ENCODE results near the gene GDPD3. TPM values are rescaled to one million over a fixed set of nuclear protein-coding genes. Genes with fewer than 3 reads are reported as not detected.

GDPD3 gene
- total RNA-seq, 1 experiment from 2014 or later, result 2.1 TPM

- no peaks in the 10 kb centered on the region for H4K20me1 ChIP-seq (ENCODE audit: insufficient read depth, low read depth, low read length)
- H3K79me2 ChIP-seq (ENCODE audit: low read length), result peaks cover 3% of the 10 kb centered on the region; the same call in 1 of the 2 replicates
- peaks cover 12% of the 10 kb centered on the region; the same call in 1 of the 2 replicates for H3K9me3 ChIP-seq (ENCODE audit: low read length)
- H3K9me2 ChIP-seq (replicated peaks; ENCODE audit: insufficient read depth, low read length), result no peaks in the 10 kb centered on the region
- peak overlapping the region; percentile 84 for H3K9ac ChIP-seq (ENCODE audit: low read length)
- peak overlapping the region; percentile 98 for H3K4me2 ChIP-seq (ENCODE audit: low read depth, low read length, poor library complexity, severe bottlenecking)
- H2AFZ ChIP-seq (ENCODE audit: low read length), result no peak overlapping the region
- DNase-seq, result peak; percentile 52
- H3K27ac ChIP-seq (ENCODE audit: low read length), result peak overlapping the region; percentile 62
- H3K4me1 ChIP-seq (ENCODE audit: low read length), result peaks cover 41% of the 10 kb centered on the region
- H3K27me3 ChIP-seq (ENCODE audit: low read length), result no peaks in the 10 kb centered on the region
- H3K36me3 ChIP-seq (ENCODE audit: insufficient read depth, low read length), result no peaks in the 10 kb centered on the region
- peak overlapping the region; percentile 86 for H3K4me3 ChIP-seq (ENCODE audit: low read length)
Observed at GRCh38 chr16:30095166-30096078, 17.9 kb downstream of the GDPD3 start.

- Histone ChIP-seq H3K36me3 (ENCODE audit: insufficient read depth, low read length) (no peaks in the 10 kb centered on the region), H3K9ac (ENCODE audit: low read length) (peak overlapping the region; percentile 84), H4K20me1 (ENCODE audit: insufficient read depth, low read depth, low read length) (no peaks in the 10 kb centered on the region), H2AFZ (ENCODE audit: low read length) (no peak overlapping the region), H3K27ac (ENCODE audit: low read length) (peak overlapping the region; percentile 62; the same call in 1 of the 2 replicates), H3K4me3 (ENCODE audit: low read length) (peak overlapping the region; percentile 86), H3K9me3 (ENCODE audit: low read length) (peaks cover 12% of the 10 kb centered on the region; the same call in 1 of the 2 replicates), H3K9me2 (replicated peaks; ENCODE audit: insufficient read depth, low read length) (no peaks in the 10 kb centered on the region), H3K79me2 (ENCODE audit: low read length) (peaks cover 3% of the 10 kb centered on the region; the same call in 1 of the 2 replicates), H3K4me2 (ENCODE audit: low read depth, low read length, poor library complexity, severe bottlenecking) (peak overlapping the region; percentile 98), H3K27me3 (ENCODE audit: low read length) (no peaks in the 10 kb centered on the region), H3K4me1 (ENCODE audit: low read length) (peaks cover 45% of the 10 kb centered on the region)
- no peak for DNase-seq
Observed at GRCh38 chr16:30094541-30095165, 18.7 kb downstream of the GDPD3 start.

DNA sequence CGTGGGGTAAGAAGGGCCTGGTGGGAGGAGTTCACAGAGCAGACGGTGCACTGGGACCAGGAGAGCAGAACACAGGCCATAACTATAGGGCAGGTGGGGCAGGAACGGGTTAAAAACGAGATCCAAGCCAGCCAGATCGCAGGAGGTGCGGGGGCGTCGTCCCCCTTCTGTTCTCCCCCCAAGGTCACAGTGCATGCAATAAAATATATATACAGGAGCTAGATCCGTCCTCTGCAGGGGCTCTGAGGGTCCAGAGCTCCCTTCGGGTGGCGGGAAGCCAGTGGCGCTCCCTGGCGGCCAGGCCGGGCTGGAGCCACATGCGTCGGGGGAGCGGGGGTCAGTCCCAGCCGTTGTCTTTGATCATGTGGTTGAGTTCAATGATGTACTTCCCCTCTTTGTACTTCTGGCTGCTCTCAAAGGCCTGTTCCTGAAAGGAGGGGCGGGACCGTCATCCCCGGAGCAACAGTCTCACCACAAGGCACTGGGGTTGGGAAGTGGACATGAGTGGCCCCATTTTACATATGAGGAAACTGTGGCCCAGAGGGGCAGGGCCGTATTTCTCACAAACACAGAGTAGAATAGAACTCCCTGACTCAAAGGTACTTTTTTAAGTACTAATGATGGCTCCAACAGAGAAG is 20.8 kb downstream of the GDPD3 start:
- H3K9ac ChIP-seq (ENCODE audit: low read length), result peak overlapping the region; percentile 85
- H3K36me3 ChIP-seq (ENCODE audit: insufficient read depth, low read length), result no peaks in the 10 kb centered on the region
- no peaks in the 10 kb centered on the region for H3K27me3 ChIP-seq (ENCODE audit: low read length)
- peak overlapping the region; percentile 78 for H3K4me3 ChIP-seq (ENCODE audit: low read length)
- H3K9me2 ChIP-seq (replicated peaks; ENCODE audit: insufficient read depth, low read length), result no peaks in the 10 kb centered on the region
- DNase-seq, result peak; percentile 96
- H3K79me2 ChIP-seq (ENCODE audit: low read length), result peaks cover 3% of the 10 kb centered on the region; the same call in 1 of the 2 replicates
- H3K4me2 ChIP-seq (ENCODE audit: low read depth, low read length, poor library complexity, severe bottlenecking), result peak overlapping the region; percentile 91
- H3K4me1 ChIP-seq (ENCODE audit: low read length), result peaks cover 45% of the 10 kb centered on the region
- H3K27ac ChIP-seq (ENCODE audit: low read length), result peak overlapping the region; percentile 82
- no peaks in the 10 kb centered on the region for H4K20me1 ChIP-seq (ENCODE audit: insufficient read depth, low read depth, low read length)
- H2AFZ ChIP-seq (ENCODE audit: low read length), result peak overlapping the region; percentile 73
- peaks cover 8% of the 10 kb centered on the region; the same call in 1 of the 2 replicates for H3K9me3 ChIP-seq (ENCODE audit: low read length)

- H3K4me3 ChIP-seq (ENCODE audit: low read length), result peak within 1 kb of the TSS; percentile 78
- peak; percentile 98 for DNase-seq
- peak within 1 kb of the TSS; percentile 84 for H2AFZ ChIP-seq (ENCODE audit: low read length)
- H3K36me3 ChIP-seq (ENCODE audit: insufficient read depth, low read length), result no peaks in the 10 kb centered on the region
- H3K27me3 ChIP-seq (ENCODE audit: low read length), result no peaks in the 10 kb centered on the region
- H4K20me1 ChIP-seq (ENCODE audit: insufficient read depth, low read depth, low read length), result no peaks in the 10 kb centered on the region
- peaks cover under 1% of the 10 kb centered on the region; the same call in 1 of the 2 replicates for H3K9me3 ChIP-seq (ENCODE audit: low read length)
- H3K79me2 ChIP-seq (ENCODE audit: low read length), result peaks cover 3% of the 10 kb centered on the region; the same call in 1 of the 2 replicates
- H3K9me2 ChIP-seq (replicated peaks; ENCODE audit: insufficient read depth, low read length), result no peaks in the 10 kb centered on the region
- peaks cover 45% of the 10 kb centered on the region for H3K4me1 ChIP-seq (ENCODE audit: low read length)
- H3K27ac ChIP-seq (ENCODE audit: low read length), result peak within 1 kb of the TSS; percentile 82
- peak within 1 kb of the TSS; percentile 85 for H3K9ac ChIP-seq (ENCODE audit: low read length)
- peak within 1 kb of the TSS; percentile 91 for H3K4me2 ChIP-seq (ENCODE audit: low read depth, low read length, poor library complexity, severe bottlenecking)
Observed at GRCh38 chr16:30091474-30092372, 21.6 kb downstream of the GDPD3 start, which contains the start of gene TBX6. TSS of gene TBX6 (minus strand) at chr16:30091924. CDS start at chr16:30091193, 731 bp downstream.

DNA sequence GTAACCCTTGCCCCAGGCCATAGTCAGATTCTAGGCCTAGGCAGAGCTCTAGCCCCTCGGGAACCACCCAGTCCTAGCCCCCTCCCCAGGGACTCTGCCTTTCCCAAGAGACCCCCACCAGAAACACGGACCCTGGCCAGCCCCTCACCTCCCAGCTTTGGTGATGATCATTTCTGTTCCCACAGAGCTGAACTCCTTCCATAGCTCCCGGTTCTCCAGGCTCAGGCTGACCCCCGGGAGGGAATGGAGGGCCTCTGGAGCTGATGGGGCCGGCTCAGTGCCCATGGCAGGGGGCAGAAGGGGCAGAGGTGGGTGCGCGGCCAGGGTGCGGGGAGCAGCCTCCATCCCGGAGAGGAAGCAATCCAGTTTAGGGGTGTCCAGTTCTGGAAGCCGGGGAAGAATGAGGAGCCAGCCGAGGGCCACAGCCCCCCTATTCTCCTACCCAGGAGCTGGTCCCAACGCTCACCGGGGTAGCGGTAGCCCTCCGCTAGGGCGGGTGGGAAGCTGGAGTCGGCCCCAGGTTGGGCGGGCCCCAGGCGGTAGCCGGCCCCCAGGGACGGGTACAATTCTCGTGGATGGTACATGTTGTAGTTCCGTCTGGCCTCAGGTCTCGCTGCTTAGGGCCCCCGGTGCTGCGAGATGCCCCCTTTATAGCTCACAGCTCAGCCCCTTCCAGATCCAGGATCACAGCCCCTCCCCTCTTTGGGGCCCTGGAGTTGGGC is 22.6 kb downstream of the GDPD3 start:
- peaks cover 40% of the 10 kb centered on the region for H3K4me1 ChIP-seq (ENCODE audit: low read length)
- no peaks in the 10 kb centered on the region for H3K27me3 ChIP-seq (ENCODE audit: low read length)
- H3K9me2 ChIP-seq (replicated peaks; ENCODE audit: insufficient read depth, low read length), result no peaks in the 10 kb centered on the region
- H3K36me3 ChIP-seq (ENCODE audit: insufficient read depth, low read length), result no peaks in the 10 kb centered on the region
- peaks cover 3% of the 10 kb centered on the region; the same call in 1 of the 2 replicates for H3K79me2 ChIP-seq (ENCODE audit: low read length)
- DNase-seq, result no peak
- H3K27ac ChIP-seq (ENCODE audit: low read length), result no peak overlapping the region
- H3K4me3 ChIP-seq (ENCODE audit: low read length), result peak overlapping the region; percentile 78; the same call in 1 of the 2 replicates
- H3K4me2 ChIP-seq (ENCODE audit: low read depth, low read length, poor library complexity, severe bottlenecking), result peak overlapping the region; percentile 91
- no peaks in the 10 kb centered on the region for H3K9me3 ChIP-seq (ENCODE audit: low read length)
- H3K9ac ChIP-seq (ENCODE audit: low read length), result peak overlapping the region; percentile 85
- H2AFZ ChIP-seq (ENCODE audit: low read length), result no peak overlapping the region
- no peaks in the 10 kb centered on the region for H4K20me1 ChIP-seq (ENCODE audit: insufficient read depth, low read depth, low read length)

DNA sequence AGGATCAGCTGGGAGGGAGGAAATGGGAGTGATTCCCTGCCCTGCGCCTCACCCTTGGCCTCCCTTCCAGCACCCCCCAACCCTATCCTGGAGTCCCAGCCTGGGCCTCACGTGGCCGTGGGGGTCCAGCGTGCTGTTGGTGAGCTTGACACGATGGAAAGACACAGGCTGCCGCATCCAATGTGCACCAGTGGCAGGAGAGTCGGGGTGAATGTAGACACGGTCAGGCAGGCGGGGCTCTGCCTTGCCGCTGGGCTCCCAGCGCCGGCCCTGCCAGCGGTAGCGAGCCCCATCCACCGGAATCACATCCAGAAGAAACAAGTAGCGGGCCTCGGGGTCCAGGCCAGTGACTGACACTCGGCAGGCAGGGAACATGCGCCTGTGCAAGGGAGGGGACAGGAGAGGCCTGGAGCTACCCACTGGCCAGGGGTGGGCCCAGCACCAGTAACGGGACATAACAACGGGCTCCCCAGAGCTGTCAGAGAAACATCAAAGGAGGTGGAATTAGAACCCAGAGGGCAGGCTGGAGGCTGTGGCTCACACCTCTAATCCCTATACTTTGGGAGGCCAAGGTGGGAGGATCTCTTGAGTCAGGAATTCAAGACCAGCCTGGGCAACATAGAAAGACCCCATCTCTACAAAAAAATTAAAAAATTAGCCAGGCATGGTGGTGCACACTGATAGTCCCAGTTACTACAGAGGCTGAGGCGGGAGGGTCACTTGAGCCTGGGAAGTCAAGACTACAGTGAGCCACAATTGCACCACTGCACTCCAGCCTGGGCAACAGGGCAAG is 24.3 kb downstream of the GDPD3 start:
- Histone ChIP-seq H3K9me2 (replicated peaks; ENCODE audit: insufficient read depth, low read length) (no peaks in the 10 kb centered on the region), H3K4me1 (ENCODE audit: low read length) (peaks cover 26% of the 10 kb centered on the region), H3K79me2 (ENCODE audit: low read length) (no peaks in the 10 kb centered on the region), H2AFZ (ENCODE audit: low read length) (no peak overlapping the region), H3K9me3 (ENCODE audit: low read length) (no peaks in the 10 kb centered on the region), H4K20me1 (ENCODE audit: insufficient read depth, low read depth, low read length) (no peaks in the 10 kb centered on the region), H3K4me2 (ENCODE audit: low read depth, low read length, poor library complexity, severe bottlenecking) (no peak overlapping the region), H3K27me3 (ENCODE audit: low read length) (no peaks in the 10 kb centered on the region), H3K4me3 (ENCODE audit: low read length) (no peak overlapping the region), H3K9ac (ENCODE audit: low read length) (no peak overlapping the region), H3K27ac (ENCODE audit: low read length) (no peak overlapping the region), H3K36me3 (ENCODE audit: insufficient read depth, low read length) (peaks cover 4% of the 10 kb centered on the region; the same call in 1 of the 2 replicates)
- no peak for DNase-seq

Measured in Karpas-422 (cell line).